Measurements from ENCODE around the gene MYT1. TPM values are rescaled to one million over a fixed set of nuclear protein-coding genes. Genes with fewer than 3 reads are reported as not detected.
"Not testable (repeated sequence)": the region's sequence is repeated elsewhere in the genome, so short reads cannot be mapped to it uniquely, and the experiment has no call there.

Gene MYT1
- total RNA-seq, 1 experiment from 2014 or later: 4.1 TPM

- H3K9me3 ChIP-seq (ENCODE audit: low read length): peaks cover 28% of the 10 kb centered on the region
- not testable (repeated sequence) for H3K79me2 ChIP-seq (ENCODE audit: low read length); H3K27me3 ChIP-seq (ENCODE audit: low read length); H3K9ac ChIP-seq (ENCODE audit: low read length); DNase-seq; H4K20me1 ChIP-seq (ENCODE audit: insufficient read depth, low read depth, low read length); H3K4me3 ChIP-seq (ENCODE audit: low read length); H3K4me2 ChIP-seq (ENCODE audit: low read depth, low read length, poor library complexity, severe bottlenecking); H3K9me2 ChIP-seq (replicated peaks; ENCODE audit: insufficient read depth, low read length); H3K4me1 ChIP-seq (ENCODE audit: low read length); H3K36me3 ChIP-seq (ENCODE audit: insufficient read depth, low read length); H3K27ac ChIP-seq (ENCODE audit: low read length); H2AFZ ChIP-seq (ENCODE audit: low read length)
These were observed 123.0 kb downstream of the MYT1 start for GRCh38 chr20:64287264-64287590.

Small RNA genes lying within 50 kb of the gene (small RNA-seq; reads per million reads assigned to genes)
- gene AL137028.2: not detected

Other genes with a start within 250 kb of the MYT1 start
- 32.3 and 35.3 TPM in 2 replicates for gene UCKL1, start 208.0 kb upstream of the MYT1 start, total RNA-seq (2014; rRNA removed; shearing (Covaris generic); ENCODE audit: low replicate concordance)
- 4.2 and 9.0 TPM in 2 replicates for gene ZNF512B, start 194.5 kb upstream of the MYT1 start, total RNA-seq (2014; rRNA removed; shearing (Covaris generic); ENCODE audit: low replicate concordance)
- gene SAMD10, start 184.8 kb upstream of the MYT1 start, total RNA-seq (2014; rRNA removed; shearing (Covaris generic); ENCODE audit: low replicate concordance): 11.7 and 13.0 TPM in 2 replicates
- 24.2 and 40.7 TPM in 2 replicates for gene PRPF6, start 183.3 kb upstream of the MYT1 start, total RNA-seq (2014; rRNA removed; shearing (Covaris generic); ENCODE audit: low replicate concordance)
- gene C20orf204, start 128.3 kb upstream of the MYT1 start, total RNA-seq (2014; rRNA removed; shearing (Covaris generic); ENCODE audit: low replicate concordance): 0.45 and 1.8 TPM in 2 replicates
- not detected in 2 replicates for gene SOX18, start 114.8 kb upstream of the MYT1 start, total RNA-seq (2014; rRNA removed; shearing (Covaris generic); ENCODE audit: low replicate concordance)
- 124 and 197 TPM in 2 replicates for gene TCEA2, start 101.3 kb upstream of the MYT1 start, total RNA-seq (2014; rRNA removed; shearing (Covaris generic); ENCODE audit: low replicate concordance)
- 172 and 272 TPM in 2 replicates for gene RGS19, start 84.9 kb upstream of the MYT1 start, total RNA-seq (2014; rRNA removed; shearing (Covaris generic); ENCODE audit: low replicate concordance)
- 34.0 and 60.6 TPM in 2 replicates for gene OPRL1, start 84.4 kb upstream of the MYT1 start, total RNA-seq (2014; rRNA removed; shearing (Covaris generic); ENCODE audit: low replicate concordance)
- not detected in 2 replicates for gene LKAAEAR1, start 80.1 kb upstream of the MYT1 start, total RNA-seq (2014; rRNA removed; shearing (Covaris generic); ENCODE audit: low replicate concordance)
- 0.22 TPM in 1 of 2 replicates, not detected in the other for gene NPBWR2, start 56.9 kb upstream of the MYT1 start, total RNA-seq (2014; rRNA removed; shearing (Covaris generic); ENCODE audit: low replicate concordance)
- 60.0 and 92.7 TPM in 2 replicates for gene PCMTD2, start 91.3 kb downstream of the MYT1 start, total RNA-seq (2014; rRNA removed; shearing (Covaris generic); ENCODE audit: low replicate concordance)